ENCODE measurements around the gene MECP2. TPM values are rescaled to one million over a fixed set of nuclear protein-coding genes. Genes with fewer than 3 reads are reported as not detected.

MECP2 gene
- polyA plus RNA-seq, 2 of the 4 experiments (the other 2 are of a cell fraction) = 17.7 to 19.2 TPM

DNA sequence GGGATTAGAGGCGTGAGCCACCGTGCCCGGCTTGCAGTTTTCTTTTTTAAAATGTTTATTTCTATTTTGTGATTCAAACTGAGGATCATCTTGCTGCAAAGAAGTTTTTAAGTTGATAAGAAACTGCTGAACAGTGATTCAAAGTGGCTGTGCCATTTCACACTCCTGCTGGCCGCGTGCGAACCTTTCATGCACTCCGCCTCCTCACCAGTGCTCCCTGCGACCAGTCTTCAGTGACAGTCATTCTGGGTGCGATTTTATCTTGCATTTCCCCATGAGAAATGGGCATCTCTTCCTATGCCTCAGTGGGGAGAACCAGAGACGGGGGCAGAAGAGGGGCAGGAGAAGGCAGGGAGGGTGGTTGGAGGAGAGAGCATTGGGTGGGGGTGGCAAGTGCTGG, 103.5 kb downstream of the MECP2 start:
- DNase-seq (ENCODE audit: low read depth in 1 of 2, low spot score in 1 of 2) = no peak
- POLR2A ChIA-PET = no interaction called here
- no peak overlapping the region for H3K4me3 ChIP-seq
- no peak for ATAC-seq
- H3K4me1 ChIP-seq = no peaks in the 10 kb centered on the region
- no peak overlapping the region for H3K4me2 ChIP-seq
- H3K9me3 ChIP-seq = no peaks in the 10 kb centered on the region
- no peak overlapping the region for H3K27ac ChIP-seq
- CTCF ChIA-PET = interaction anchor here (1.0 kb wide), 1 partner anchor 18 kb away, joined by 3 read pairs; no protein-coding TSS in a partner anchor
- no peak for FAIRE-seq
- WGBS (ENCODE audit: missing lambda C conversion rate) = 85% methylated on average over 10 of the region's 10 CpGs
- TF ChIP-seq, protein P1, sequence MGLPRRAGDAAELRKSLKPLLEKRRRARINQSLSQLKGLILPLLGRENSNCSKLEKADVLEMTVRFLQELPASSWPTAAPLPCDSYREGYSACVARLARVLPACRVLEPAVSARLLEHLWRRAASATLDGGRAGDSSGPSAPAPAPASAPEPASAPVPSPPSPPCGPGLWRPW (IDR thresholded peaks at IDR 0.05) = no peak
- no peak for TF ChIP-seq ESRRA (IDR thresholded peaks at IDR 0.05; ENCODE audit: borderline replicate concordance, low read length)
- no peak for TF ChIP-seq KDM1A (IDR thresholded peaks at IDR 0.05; ENCODE audit: low read depth)
- no peak for TF ChIP-seq HOXA7 (CRISPR knock-in tag; IDR thresholded peaks at IDR 0.05)
- no peak for TF ChIP-seq RARB (CRISPR knock-in tag; IDR thresholded peaks at IDR 0.05)
- no peak for TF ChIP-seq PHF8 (IDR thresholded peaks at IDR 0.05; ENCODE audit: borderline replicate concordance, low read depth)
- TF ChIP-seq MAZ (IDR thresholded peaks at IDR 0.05; ENCODE audit: borderline replicate concordance, low read depth, low read length) = no peak
- no peak for TF ChIP-seq CBX8 (IDR thresholded peaks at IDR 0.05)
- no peak for TF ChIP-seq FOSB (CRISPR knock-in tag; IDR thresholded peaks at IDR 0.05)
- TF ChIP-seq RCOR1 (IDR thresholded peaks at IDR 0.05; ENCODE audit: low read depth, low read length) = no peak
- TF ChIP-seq, protein P2, sequence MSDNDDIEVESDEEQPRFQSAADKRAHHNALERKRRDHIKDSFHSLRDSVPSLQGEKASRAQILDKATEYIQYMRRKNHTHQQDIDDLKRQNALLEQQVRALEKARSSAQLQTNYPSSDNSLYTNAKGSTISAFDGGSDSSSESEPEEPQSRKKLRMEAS (IDR thresholded peaks at IDR 0.05) = no peak
- TF ChIP-seq JUNB (IDR thresholded peaks at IDR 0.05) = no peak
- no peak for TF ChIP-seq CHD4 (IDR thresholded peaks at IDR 0.05; ENCODE audit: borderline replicate concordance)

DNA sequence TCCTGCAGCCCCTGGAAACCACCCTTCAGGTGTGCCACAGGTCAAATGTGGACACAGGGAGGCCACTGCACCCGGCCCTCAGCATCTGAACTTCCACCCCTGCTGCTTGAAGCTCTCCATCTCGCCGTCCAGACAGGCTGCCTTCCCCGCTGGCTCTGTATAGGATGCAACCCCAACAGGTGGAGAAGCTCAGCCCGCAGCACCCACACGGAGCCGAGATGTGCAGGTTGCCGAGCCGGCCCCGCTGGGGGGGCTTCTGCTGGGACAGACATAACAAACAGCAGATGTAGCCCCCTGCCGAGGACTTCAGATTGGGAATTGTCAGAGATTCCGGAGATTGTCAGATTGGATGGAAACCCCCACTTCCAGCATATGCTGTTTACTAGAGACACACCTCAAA, 104.4 kb downstream of the MECP2 start:
- H3K4me3 ChIP-seq = no peak overlapping the region
- no peaks in the 10 kb centered on the region for H3K9me3 ChIP-seq
- WGBS (ENCODE audit: missing lambda C conversion rate) = 67% methylated on average over 5 of the region's 12 CpGs
- ChIA-PET CTCF (interaction anchor here (1.0 to 1.6 kb wide), 2 partner anchors 19 to 21 kb away, joined by 3 to 5 read pairs; no protein-coding TSS in a partner anchor), POLR2A (no interaction called here)
- H3K27ac ChIP-seq = no peak overlapping the region
- no peaks in the 10 kb centered on the region for H3K4me1 ChIP-seq
- ATAC-seq = no peak
- no peak for TF ChIP-seq MYC (IDR thresholded peaks at IDR 0.05; ENCODE audit: borderline replicate concordance, low read length)
- TF ChIP-seq CBX2 (IDR thresholded peaks at IDR 0.05; ENCODE audit: borderline replicate concordance, low read depth) = no peak
- FAIRE-seq = no peak
- no peak for DNase-seq (ENCODE audit: low read depth in 1 of 2, low spot score in 1 of 2)
- no peak overlapping the region for H3K4me2 ChIP-seq

DNA sequence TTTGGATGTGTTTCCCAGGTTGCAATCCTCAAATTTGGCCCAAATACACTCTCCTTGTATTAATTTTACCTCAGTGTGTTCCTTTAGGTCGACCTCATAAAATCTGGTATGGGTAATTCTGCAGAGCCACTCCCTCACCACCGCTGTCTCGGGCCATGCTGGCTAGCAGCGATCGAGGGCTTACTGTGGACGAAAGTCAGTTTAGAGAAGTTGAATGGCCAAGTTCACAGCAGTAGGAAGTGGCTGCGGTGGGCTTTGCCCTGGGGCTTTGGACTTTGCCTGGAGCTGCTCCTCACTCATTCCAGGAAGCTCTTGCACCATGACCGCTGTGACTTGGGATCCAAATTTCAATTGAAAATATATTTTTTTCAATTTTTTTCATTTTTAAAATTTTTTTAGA, 105.3 kb downstream of the MECP2 start:
- Histone ChIP-seq H3K4me3 (no peak overlapping the region), H3K4me2 (no peak overlapping the region), H3K4me1 (no peaks in the 10 kb centered on the region), H3K27ac (no peak overlapping the region), H3K9me3 (no peaks in the 10 kb centered on the region)
- 78% methylated on average over 8 of the region's 8 CpGs for WGBS (ENCODE audit: missing lambda C conversion rate)
- CTCF ChIA-PET = interaction anchor here (1.6 kb wide), 1 partner anchor 22 kb away, joined by 5 read pairs; no protein-coding TSS in a partner anchor
- no peak for DNase-seq (ENCODE audit: low read depth in 1 of 2, low spot score in 1 of 2)
- POLR2A ChIA-PET = no interaction called here
- no peak for ATAC-seq
- TF ChIP-seq JUNB (IDR thresholded peaks at IDR 0.05) (no peak), ZFP36 (IDR thresholded peaks at IDR 0.05; ENCODE audit: borderline replicate concordance, partially characterized antibody) (no peak), ZNF302 (CRISPR knock-in tag; IDR thresholded peaks at IDR 0.05) (no peak), GATA3 (IDR thresholded peaks at IDR 0.05; ENCODE audit: borderline replicate concordance) (no peak), CHD2 (IDR thresholded peaks at IDR 0.05; ENCODE audit: low read length, partially characterized antibody) (no peak), JUN (IDR thresholded peaks at IDR 0.05) (no peak), FOSL2 (IDR thresholded peaks at IDR 0.05) (no peak), FOSL2 (CRISPR knock-in tag; IDR thresholded peaks at IDR 0.05) (no peak)
- TF ChIP-seq, protein P2 (IDR thresholded peaks at IDR 0.05) = no peak
- FAIRE-seq = no peak

DNA sequence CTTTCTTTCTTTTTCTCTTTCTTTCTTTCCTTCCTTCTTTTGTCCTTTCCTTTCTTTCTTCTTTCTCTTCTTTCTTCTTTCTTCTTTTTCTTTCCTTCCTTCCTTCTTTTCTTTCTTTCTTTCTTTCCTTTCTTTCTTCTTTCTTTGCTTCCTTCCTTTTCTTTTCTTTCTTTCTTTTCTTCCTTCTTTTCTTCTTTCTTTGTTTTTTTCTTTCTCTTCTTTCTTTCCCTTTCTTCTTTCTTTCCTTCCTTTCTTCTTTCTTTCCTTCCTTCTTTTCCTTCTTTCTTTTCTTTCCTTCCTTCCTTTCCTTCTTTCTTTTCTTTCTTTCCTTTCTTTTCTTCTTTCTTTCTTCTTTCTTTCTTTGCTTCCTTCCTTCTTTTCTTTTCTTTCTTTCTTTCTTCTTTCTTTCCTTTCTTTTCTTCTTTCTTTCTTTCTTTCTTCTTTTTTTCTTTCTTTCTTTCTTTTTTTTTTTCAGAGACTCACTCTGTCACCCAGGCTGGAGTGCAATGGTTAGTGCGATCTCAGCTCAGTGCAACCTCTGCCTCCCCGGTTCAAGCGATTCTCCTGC, 106.4 kb downstream of the MECP2 start:
- DNase-seq (ENCODE audit: low read depth in 1 of 2, low spot score in 1 of 2) (no peak), ATAC-seq (no peak), FAIRE-seq (no peak)
- no peak overlapping the region for H3K4me3 ChIP-seq
- ChIA-PET POLR2A (no interaction called here), CTCF (interaction anchor here (1.3 kb wide), 1 partner anchor 22 kb away, joined by 8 read pairs; no protein-coding TSS in a partner anchor)
- H3K9me3 ChIP-seq = no peaks in the 10 kb centered on the region
- no peak overlapping the region for H3K27ac ChIP-seq
- H3K4me1 ChIP-seq = no peaks in the 10 kb centered on the region
- no peak overlapping the region for H3K4me2 ChIP-seq
- 100% methylated on average over 3 of the region's 3 CpGs for WGBS (ENCODE audit: missing lambda C conversion rate)
- TF ChIP-seq RCOR1 (IDR thresholded peaks at IDR 0.05; ENCODE audit: low read depth, low read length) = no peak
- no peak for TF ChIP-seq MAZ (IDR thresholded peaks at IDR 0.05; ENCODE audit: borderline replicate concordance, low read depth, low read length)
- no peak for TF ChIP-seq ZSCAN20 (CRISPR knock-in tag; IDR thresholded peaks at IDR 0.05)
- TF ChIP-seq, protein P3, sequence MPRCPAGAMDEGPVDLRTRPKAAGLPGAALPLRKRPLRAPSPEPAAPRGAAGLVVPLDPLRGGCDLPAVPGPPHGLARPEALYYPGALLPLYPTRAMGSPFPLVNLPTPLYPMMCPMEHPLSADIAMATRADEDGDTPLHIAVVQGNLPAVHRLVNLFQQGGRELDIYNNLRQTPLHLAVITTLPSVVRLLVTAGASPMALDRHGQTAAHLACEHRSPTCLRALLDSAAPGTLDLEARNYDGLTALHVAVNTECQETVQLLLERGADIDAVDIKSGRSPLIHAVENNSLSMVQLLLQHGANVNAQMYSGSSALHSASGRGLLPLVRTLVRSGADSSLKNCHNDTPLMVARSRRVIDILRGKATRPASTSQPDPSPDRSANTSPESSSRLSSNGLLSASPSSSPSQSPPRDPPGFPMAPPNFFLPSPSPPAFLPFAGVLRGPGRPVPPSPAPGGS (IDR thresholded peaks at IDR 0.05) = no peak
- no peak for TF ChIP-seq RFX5 (IDR thresholded peaks at IDR 0.05)
- TF ChIP-seq CBX2 (IDR thresholded peaks at IDR 0.05; ENCODE audit: borderline replicate concordance, low read depth) = no peak
- TF ChIP-seq MAFK (IDR thresholded peaks at IDR 0.05; ENCODE audit: partially characterized antibody) = no peak
- TF ChIP-seq RARB (CRISPR knock-in tag; IDR thresholded peaks at IDR 0.05) = no peak
- TF ChIP-seq FOXS1 (CRISPR knock-in tag; IDR thresholded peaks at IDR 0.05) = no peak
- no peak for TF ChIP-seq TFCP2L1 (CRISPR knock-in tag; IDR thresholded peaks at IDR 0.05)
- TF ChIP-seq KDM5A (IDR thresholded peaks at IDR 0.05) = no peak
- TF ChIP-seq, protein P4, sequence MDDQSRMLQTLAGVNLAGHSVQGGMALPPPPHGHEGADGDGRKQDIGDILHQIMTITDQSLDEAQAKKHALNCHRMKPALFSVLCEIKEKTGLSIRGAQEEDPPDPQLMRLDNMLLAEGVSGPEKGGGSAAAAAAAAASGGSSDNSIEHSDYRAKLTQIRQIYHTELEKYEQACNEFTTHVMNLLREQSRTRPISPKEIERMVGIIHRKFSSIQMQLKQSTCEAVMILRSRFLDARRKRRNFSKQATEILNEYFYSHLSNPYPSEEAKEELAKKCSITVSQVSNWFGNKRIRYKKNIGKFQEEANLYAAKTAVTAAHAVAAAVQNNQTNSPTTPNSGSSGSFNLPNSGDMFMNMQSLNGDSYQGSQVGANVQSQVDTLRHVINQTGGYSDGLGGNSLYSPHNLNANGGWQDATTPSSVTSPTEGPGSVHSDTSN (IDR thresholded peaks at IDR 0.05) = no peak
- TF ChIP-seq BHLHE40 (IDR thresholded peaks at IDR 0.05; ENCODE audit: low read depth, low read length) = no peak
